K562 (cell line): ENCODE measurements around the gene SUV39H2. TPM values are rescaled to one million over a fixed set of nuclear protein-coding genes. Genes with fewer than 3 reads are reported as not detected.

Experiments used
- ATAC-seq: fragments of 200-7000 bp; cut with Tn5 transposase; 3 replicates; pipeline ENCODE4 v1.9.1; 2020; ENCODE audit warnings: moderate library complexity
- BruUV-seq: library from RNA; stranded (reverse); fragments of 400-500 nt; replicated peaks from 2 replicates; lab custom pipeline; 2021; lab: Mats Ljungman, UMichigan
- CTCF ChIA-PET: fragments of 300-600 bp; formaldehyde crosslinking; extraction: SDS; loops from one replicate; lab custom pipeline; 2021; ENCODE audit warnings: low intra/inter-chr PET ratio; lab: Yijun Ruan, JAX
- POLR2A ChIA-PET: fragments of 300-600, 350-650 bp; sonication (Branson Sonifier 250); formaldehyde crosslinking; extraction: SDS; loops from one replicate; lab custom pipeline; 2021; ENCODE audit warnings: antibody characterized with exemption, inconsistent platforms; lab: Yijun Ruan, JAX
- DNase-seq, 4 experiments: peaks; one replicate each; pipeline versions ENCODE4 v3.0.0 to v3.0.0-alpha.2; 2011 to 2018; ENCODE audit warnings: low spot score in 3 of 4, mixed read lengths in 3 of 4; ENCODE audit errors: extremely low read depth in 1 of 4
- FAIRE-seq: peaks from 2 replicates; lab custom pipeline; 2011; peaks lifted over from hg19 to GRCh38; lab: Jason Lieb, UNC
- H2AFZ ChIP-seq: 2 replicates; pipeline ENCODE4 v1.6.0; 2011; ENCODE audit warnings: low read depth, low read length, control low read depth, inconsistent platforms
- H3K27ac ChIP-seq: fragments of 200-600 bp; 3 replicates; pipeline ENCODE4 v1.8.0; 2011; ENCODE audit warnings: low read depth, mild to moderate bottlenecking, control low read depth, inconsistent platforms, low read length, moderate library complexity, mixed read lengths; ENCODE audit errors: extremely low read depth
- H3K27me3 ChIP-seq, 2 experiments: fragments of 300-600 bp in 1 of 2; 2 replicates in 1 of 2; 3 replicates in 1 of 2; pipeline versions ENCODE4 v1.6.0 to v1.8.0; 2011; ENCODE audit warnings: inconsistent platforms in 2 of 2, low read length in 2 of 2, mild to moderate bottlenecking in 1 of 2, mixed read lengths in 1 of 2, moderate library complexity in 1 of 2; ENCODE audit not compliant: control insufficient read depth in 2 of 2, insufficient read depth in 2 of 2
- H3K36me3 ChIP-seq: fragments of 300-600 bp; 3 replicates; pipeline ENCODE4 v1.8.0; 2011; ENCODE audit warnings: mild to moderate bottlenecking, low read length, inconsistent platforms; ENCODE audit not compliant: control insufficient read depth, insufficient read depth
- H3K4me1 ChIP-seq, 2 experiments: fragments of 200-600 bp in 1 of 2; replicated peaks in 1 of 2; 2 replicates in 1 of 2; 3 replicates in 1 of 2; pipeline versions ENCODE4 v1.5.1 to v1.8.0; 2011; ENCODE audit warnings: inconsistent platforms in 2 of 2, low read length in 2 of 2, mild to moderate bottlenecking in 1 of 2, mixed read lengths in 1 of 2, moderate library complexity in 1 of 2; ENCODE audit not compliant: control insufficient read depth in 2 of 2, insufficient read depth in 2 of 2
- H3K4me2 ChIP-seq: 2 replicates; pipeline ENCODE4 v1.6.1; 2011; ENCODE audit warnings: low read length, control low read depth, inconsistent platforms, mixed read lengths; ENCODE audit not compliant: insufficient read depth
- H3K4me3 ChIP-seq: fragments of 200-600 bp; sonication (generic), shearing (Covaris generic); 2 replicates; pipeline ENCODE4 v1.5.1; 2016; ENCODE audit warnings: control low read depth, inconsistent platforms
- H3K79me2 ChIP-seq: fragments of 200-600 bp; 3 replicates; pipeline ENCODE4 v1.8.0; 2011; ENCODE audit warnings: low read length, inconsistent platforms; ENCODE audit not compliant: control insufficient read depth, insufficient read depth
- H3K9ac ChIP-seq, 2 experiments: 2 replicates each; pipeline versions ENCODE4 v1.6.0 to v1.6.1; 2011; ENCODE audit warnings: low read depth in 2 of 2, low read length in 2 of 2, control low read depth in 1 of 2, inconsistent platforms in 1 of 2, mild to moderate bottlenecking in 1 of 2, mixed read lengths in 1 of 2; ENCODE audit not compliant: insufficient read depth in 1 of 2
- H3K9me1 ChIP-seq: one replicate; pipeline ENCODE4 v1.6.0; 2011; ENCODE audit warnings: inconsistent platforms, mild to moderate bottlenecking, low read length, moderate library complexity; ENCODE audit not compliant: control insufficient read depth, insufficient read depth
- H3K9me3 ChIP-seq: replicated peaks from 2 replicates; pipeline ENCODE4 v1.5.1; 2011; ENCODE audit warnings: low read depth, low read length, inconsistent platforms; ENCODE audit not compliant: control insufficient read depth, insufficient read depth
- H4K20me1 ChIP-seq: replicated peaks from 2 replicates; pipeline ENCODE4 v1.6.1; 2011; ENCODE audit warnings: low read length, inconsistent platforms, mixed read lengths; ENCODE audit not compliant: control insufficient read depth, insufficient read depth
- CBX1 ChIP-seq: sonication (generic); IDR thresholded peaks from 2 replicates; pipeline ENCODE4 v1.6.1; 2016; ENCODE audit warnings: antibody characterized with exemption, low read depth, mild to moderate bottlenecking
- ETV5 ChIP-seq: sonication (generic); formaldehyde crosslinking; IDR thresholded peaks from 2 replicates; pipeline ENCODE4 v1.4.0; 2020; ENCODE audit warnings: low read depth, mild to moderate bottlenecking, missing genetic modification reagents
- GABPB2 ChIP-seq: fragments of 250-450 bp; sonication (Bioruptor Pico); conservative IDR thresholded peaks from 2 replicates; pipeline ENCODE4 v1.5.1; 2021; ENCODE audit warnings: mild to moderate bottlenecking
- NKRF ChIP-seq: fragments of 450-650 bp; IDR thresholded peaks from 2 replicates; pipeline ENCODE4 v1.6.1; 2016; ENCODE audit warnings: borderline replicate concordance
- USF2 ChIP-seq: sonication (generic); formaldehyde crosslinking; IDR thresholded peaks from 2 replicates; pipeline ENCODE4 v1.5.0; 2020; ENCODE audit warnings: missing genetic modification reagents
- WGBS: fragments of 100-300 bp; shearing (Covaris generic); methylation state at CpG from one replicate; pipeline ENCODE4 v1.1.6; 2016; ENCODE audit warnings: low coverage, mixed read lengths; ENCODE audit not compliant: insufficient coverage; ENCODE audit errors: missing lambda C conversion rate; 5-methylcytosine and 5-hydroxymethylcytosine counted together
- in situ Hi-C: fragments of 300-500 bp; cut with MboI; formaldehyde crosslinking; loops from 4 replicates; pipeline ENCODE4 v1.15.0; 2018; ENCODE audit warnings: inconsistent platforms, mixed read lengths
- intact Hi-C: fragments of 100-400 bp; cut with micrococcal nuclease; formaldehyde crosslinking; loops from 2 replicates; pipeline ENCODE4 v1.14.2; 2022
- polyA plus RNA-seq, 8 experiments: library from polyadenylated mRNA; depleted of rRNA in 4 of 8; stranded (reverse) in 5 of 8; unstranded in 3 of 8; fragments of >200 nt; fragmentation: Nextera tagmentation in 2 of 8; fragmentation: Illumina TruSeq in 1 of 8; extraction: Ambion mirVana in 2 of 8; extraction: Trizol in 1 of 8; gene quantifications; 2 replicates each; pipeline versions ENCODE4 v1.2.1 to v1.2.3, GENCODE V29; 2011 to 2014; ENCODE audit warnings: inconsistent platforms in 1 of 8, missing spikeins in 1 of 8
- total RNA-seq, 7 experiments: library from RNA; depleted of rRNA in 6 of 7; stranded (reverse); fragments of >200 nt in 6 of 7; fragmentation: Illumina TruSeq in 2 of 7; extraction: Trizol in 2 of 7; gene quantifications; 2 replicates each; pipeline versions ENCODE4 v1.2.1 to v1.2.3, GENCODE V29; 2011 to 2021; ENCODE audit warnings: low replicate concordance in 1 of 7
- TF ChIP-seq, protein P1 (sequence below): sonication (generic); formaldehyde crosslinking; IDR thresholded peaks from 2 replicates; pipeline ENCODE4 v1.8.0; 2022; ENCODE audit warnings: mild to moderate bottlenecking, missing genetic modification reagents
- TF ChIP-seq, protein P2 (sequence below): sonication (generic); formaldehyde crosslinking; IDR thresholded peaks from 2 replicates; pipeline ENCODE4 v1.8.1; 2023; ENCODE audit warnings: mild to moderate bottlenecking, missing genetic modification reagents
- TF ChIP-seq, protein P3 (sequence below): fragments of 250-450 bp; sonication (Bioruptor Pico); IDR thresholded peaks from 2 replicates; pipeline ENCODE4 v1.4.0; 2020; ENCODE audit warnings: borderline replicate concordance

SUV39H2 gene
- total and polyA plus RNA-seq, 9 of the 15 experiments (the other 6 are each of a cell fraction or from before 2014, with no cell fraction given): 24.1 to 54.3 (median 41.3) TPM

GRCh38 chr10:14838582-14839304 is 39.9 kb upstream of the SUV39H2 start:
- BruUV-seq: TSS peak; percentile 35
- peak overlapping the region; percentile 96 for H3K27ac ChIP-seq
- CTCF ChIA-PET: interaction anchor here (0.6 kb wide), 1 partner anchor 39 kb away, joined by 3 read pairs; no protein-coding TSS in a partner anchor
- FAIRE-seq (peak; percentile 71), ATAC-seq (peak; percentile 63), DNase-seq (peak; percentile 40 to 74 (median 58))
- H3K36me3 ChIP-seq: peaks cover 44% of the 10 kb centered on the region
- peak overlapping the region; percentile 98 to 99 for H3K9ac ChIP-seq
- H2AFZ ChIP-seq: peak overlapping the region; percentile 97
- H4K20me1 ChIP-seq: 0 out of 2 replicates have a peak, but pooled peaks cover 4% of the 10 kb centered on the region
- WGBS: under 1% methylated on average over 50 of the region's 60 CpGs
- H3K4me3 ChIP-seq: peak overlapping the region; percentile 99
- no peaks in the 10 kb centered on the region for H3K9me1 ChIP-seq
- in situ Hi-C loops (no loop called here), intact Hi-C loops (loop anchor here (5.0 kb wide), 2 partner anchors 39 to 114 kb away; partner anchors contain the start of genes DCLRE1C and SUV39H2)
- POLR2A ChIA-PET: interaction anchor here (0.5 to 2.7 kb wide), 11 partner anchors 10 to 551 kb away, joined by 3 to 20 read pairs (median 3); partner anchors contain the start of gene SUV39H2
- peaks cover 3 to 18% of the 10 kb centered on the region in 2 experiments; a peak in 3 of 5 replicates for H3K4me1 ChIP-seq
- H3K4me2 ChIP-seq: peak overlapping the region; percentile 96
- peaks cover 63% of the 10 kb centered on the region for H3K79me2 ChIP-seq
- no peaks in the 10 kb centered on the region for H3K9me3 ChIP-seq
- no peaks in the 10 kb centered on the region for H3K27me3 ChIP-seq
- TF ChIP-seq, protein P1, sequence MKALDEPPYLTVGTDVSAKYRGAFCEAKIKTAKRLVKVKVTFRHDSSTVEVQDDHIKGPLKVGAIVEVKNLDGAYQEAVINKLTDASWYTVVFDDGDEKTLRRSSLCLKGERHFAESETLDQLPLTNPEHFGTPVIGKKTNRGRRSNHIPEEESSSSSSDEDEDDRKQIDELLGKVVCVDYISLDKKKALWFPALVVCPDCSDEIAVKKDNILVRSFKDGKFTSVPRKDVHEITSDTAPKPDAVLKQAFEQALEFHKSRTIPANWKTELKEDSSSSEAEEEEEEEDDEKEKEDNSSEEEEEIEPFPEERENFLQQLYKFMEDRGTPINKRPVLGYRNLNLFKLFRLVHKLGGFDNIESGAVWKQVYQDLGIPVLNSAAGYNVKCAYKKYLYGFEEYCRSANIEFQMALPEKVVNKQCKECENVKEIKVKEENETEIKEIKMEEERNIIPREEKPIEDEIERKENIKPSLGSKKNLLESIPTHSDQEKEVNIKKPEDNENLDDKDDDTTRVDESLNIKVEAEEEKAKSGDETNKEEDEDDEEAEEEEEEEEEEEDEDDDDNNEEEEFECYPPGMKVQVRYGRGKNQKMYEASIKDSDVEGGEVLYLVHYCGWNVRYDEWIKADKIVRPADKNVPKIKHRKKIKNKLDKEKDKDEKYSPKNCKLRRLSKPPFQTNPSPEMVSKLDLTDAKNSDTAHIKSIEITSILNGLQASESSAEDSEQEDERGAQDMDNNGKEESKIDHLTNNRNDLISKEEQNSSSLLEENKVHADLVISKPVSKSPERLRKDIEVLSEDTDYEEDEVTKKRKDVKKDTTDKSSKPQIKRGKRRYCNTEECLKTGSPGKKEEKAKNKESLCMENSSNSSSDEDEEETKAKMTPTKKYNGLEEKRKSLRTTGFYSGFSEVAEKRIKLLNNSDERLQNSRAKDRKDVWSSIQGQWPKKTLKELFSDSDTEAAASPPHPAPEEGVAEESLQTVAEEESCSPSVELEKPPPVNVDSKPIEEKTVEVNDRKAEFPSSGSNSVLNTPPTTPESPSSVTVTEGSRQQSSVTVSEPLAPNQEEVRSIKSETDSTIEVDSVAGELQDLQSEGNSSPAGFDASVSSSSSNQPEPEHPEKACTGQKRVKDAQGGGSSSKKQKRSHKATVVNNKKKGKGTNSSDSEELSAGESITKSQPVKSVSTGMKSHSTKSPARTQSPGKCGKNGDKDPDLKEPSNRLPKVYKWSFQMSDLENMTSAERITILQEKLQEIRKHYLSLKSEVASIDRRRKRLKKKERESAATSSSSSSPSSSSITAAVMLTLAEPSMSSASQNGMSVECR (CRISPR knock-in tag): 0 out of 2 replicates have a peak, but pooled peaks have one; percentile 17
- 0 out of 2 replicates have a peak, but pooled peaks have one; percentile 8 for TF ChIP-seq NKRF
- 0 out of 2 replicates have a peak, but pooled peaks have one; percentile 2 for TF ChIP-seq USF2
- TF ChIP-seq, protein P2, sequence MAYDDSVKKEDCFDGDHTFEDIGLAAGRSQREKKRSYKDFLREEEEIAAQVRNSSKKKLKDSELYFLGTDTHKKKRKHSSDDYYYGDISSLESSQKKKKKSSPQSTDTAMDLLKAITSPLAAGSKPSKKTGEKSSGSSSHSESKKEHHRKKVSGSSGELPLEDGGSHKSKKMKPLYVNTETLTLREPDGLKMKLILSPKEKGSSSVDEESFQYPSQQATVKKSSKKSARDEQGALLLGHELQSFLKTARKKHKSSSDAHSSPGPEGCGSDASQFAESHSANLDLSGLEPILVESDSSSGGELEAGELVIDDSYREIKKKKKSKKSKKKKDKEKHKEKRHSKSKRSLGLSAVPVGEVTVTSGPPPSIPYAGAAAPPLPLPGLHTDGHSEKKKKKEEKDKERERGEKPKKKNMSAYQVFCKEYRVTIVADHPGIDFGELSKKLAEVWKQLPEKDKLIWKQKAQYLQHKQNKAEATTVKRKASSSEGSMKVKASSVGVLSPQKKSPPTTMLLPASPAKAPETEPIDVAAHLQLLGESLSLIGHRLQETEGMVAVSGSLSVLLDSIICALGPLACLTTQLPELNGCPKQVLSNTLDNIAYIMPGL (CRISPR knock-in tag): 0 out of 2 replicates have a peak, but pooled peaks have one; percentile 24
- TF ChIP-seq GABPB2: no peak
- TF ChIP-seq, protein P3, sequence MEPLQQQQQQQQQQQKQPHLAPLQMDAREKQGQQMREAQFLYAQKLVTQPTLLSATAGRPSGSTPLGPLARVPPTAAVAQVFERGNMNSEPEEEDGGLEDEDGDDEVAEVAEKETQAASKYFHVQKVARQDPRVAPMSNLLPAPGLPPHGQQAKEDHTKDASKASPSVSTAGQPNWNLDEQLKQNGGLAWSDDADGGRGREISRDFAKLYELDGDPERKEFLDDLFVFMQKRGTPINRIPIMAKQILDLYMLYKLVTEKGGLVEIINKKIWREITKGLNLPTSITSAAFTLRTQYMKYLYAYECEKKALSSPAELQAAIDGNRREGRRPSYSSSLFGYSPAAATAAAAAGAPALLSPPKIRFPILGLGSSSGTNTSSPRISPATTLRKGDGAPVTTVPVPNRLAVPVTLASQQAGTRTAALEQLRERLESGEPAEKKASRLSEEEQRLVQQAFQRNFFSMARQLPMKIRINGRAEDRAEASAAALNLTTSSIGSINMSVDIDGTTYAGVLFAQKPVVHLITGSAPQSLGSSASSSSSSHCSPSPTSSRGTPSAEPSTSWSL: no peak
- no peak for TF ChIP-seq CBX1
- TF ChIP-seq ETV5 (CRISPR knock-in tag): no peak
